HCT116 (cell line): Measurements from ENCODE around the gene ZNF575. TPM values are rescaled to one million over a fixed set of nuclear protein-coding genes. Genes with fewer than 3 reads are reported as not detected.

ENCODE experiments used
- ATAC-seq: fragments of 200-7000 bp; cut with Tn5 transposase; 2 replicates; pipeline ENCODE4 v1.9.1; 2020; ENCODE audit warnings: mild to moderate bottlenecking, moderate library complexity
- Bru-seq: library from RNA; stranded (reverse); fragments of 400-500 nt; gene quantifications from one replicate; lab custom pipeline; 2021; lab: Mats Ljungman, UMichigan
- BruChase-seq, 2 experiments: library from RNA; stranded (reverse); fragments of 400-500 nt; gene quantifications; one replicate each; lab custom pipeline; 2021; lab: Mats Ljungman, UMichigan
- BruUV-seq: library from RNA; stranded (reverse); fragments of 400-500 nt; replicated peaks from 2 replicates; lab custom pipeline; 2021; lab: Mats Ljungman, UMichigan
- CTCF ChIA-PET: fragments of 300-600 bp; sonication (Branson Sonifier 250); formaldehyde crosslinking; loops from one replicate; lab custom pipeline; 2021; ENCODE audit warnings: antibody characterized with exemption; lab: Charles Lee
- POLR2A ChIA-PET: fragments of 300-600, 350-600 bp; sonication (Branson Sonifier 250); formaldehyde crosslinking; loops from one replicate; lab custom pipeline; 2021; ENCODE audit warnings: antibody characterized with exemption; lab: Charles Lee
- RAD21 ChIA-PET, 2 experiments: fragments of 300-600 bp; sonication (Branson Sonifier 250); formaldehyde crosslinking; loops; one replicate each; lab custom pipeline; 2023; ENCODE audit warnings: low total read pairs in 2 of 2; ENCODE audit not compliant: uncharacterized antibody in 2 of 2, unreplicated experiment in 2 of 2, low non-redundant PET in 1 of 2; lab: Charles Lee
- DNase-seq: peaks from one replicate; pipeline ENCODE4 v3.0.0-alpha.2; 2010; ENCODE audit warnings: low read depth, low spot score
- H2AFZ ChIP-seq: fragments of 200-600 bp; shearing (Covaris generic), sonication (generic); 2 replicates; pipeline ENCODE4 v1.6.1; 2017; ENCODE audit warnings: low read depth, mixed run types, mixed read lengths, antibody characterized with exemption, low read length; ENCODE audit not compliant: poor library complexity, severe bottlenecking
- H3K27ac ChIP-seq: 2 replicates; pipeline ENCODE4 v1.5.1; 2012; ENCODE audit warnings: low read depth, low read length
- H3K27me3 ChIP-seq: fragments of 200-600 bp; sonication (generic); 2 replicates; pipeline ENCODE4 v1.6.1; 2016; ENCODE audit warnings: mixed run types, low read length, mixed read lengths; ENCODE audit not compliant: insufficient read depth
- H3K36me3 ChIP-seq, 2 experiments: fragments of 200-500 bp in 1 of 2; fragments of 200-600 bp in 1 of 2; sonication (Bioruptor generic) in 1 of 2; sonication (generic) in 1 of 2; 2 replicates each; pipeline versions ENCODE4 v1.5.1 to v1.6.1; 2014 to 2016; ENCODE audit warnings: low read length in 2 of 2, inconsistent platforms in 1 of 2, mixed read lengths in 1 of 2, mixed run types in 1 of 2; ENCODE audit not compliant: insufficient read depth in 2 of 2, control insufficient read depth in 1 of 2
- H3K4me1 ChIP-seq, 2 experiments: fragments of 200-600 bp in 1 of 2; sonication (generic) in 1 of 2; 2 replicates each; pipeline versions ENCODE4 v1.5.1 to v1.6.1; 2012 to 2017; ENCODE audit warnings: low read length in 2 of 2, inconsistent platforms in 1 of 2, mild to moderate bottlenecking in 1 of 2, mixed read lengths in 1 of 2, mixed run types in 1 of 2, moderate library complexity in 1 of 2; ENCODE audit not compliant: insufficient read depth in 2 of 2, control insufficient read depth in 1 of 2
- H3K4me2 ChIP-seq: fragments of 200-600 bp; sonication (generic); 2 replicates; pipeline ENCODE4 v1.6.1; 2017; ENCODE audit warnings: mixed run types, low read length, mixed read lengths
- H3K4me3 ChIP-seq, 2 experiments: fragments of 200-600 bp in 1 of 2; sonication (generic) in 1 of 2; replicated peaks in 1 of 2; 2 replicates each; pipeline ENCODE4 v1.5.1; 2011 to 2016; ENCODE audit warnings: low read length in 2 of 2, control low read depth in 1 of 2, low read depth in 1 of 2, mild to moderate bottlenecking in 1 of 2, mixed read lengths in 1 of 2, mixed run types in 1 of 2
- H3K79me2 ChIP-seq: fragments of 200-600 bp; sonication (generic); 2 replicates; pipeline ENCODE4 v1.6.1; 2017; ENCODE audit warnings: mild to moderate bottlenecking, mixed run types, low read length, moderate library complexity, mixed read lengths; ENCODE audit not compliant: insufficient read depth
- H3K9ac ChIP-seq: fragments of 200-600 bp; sonication (generic); 2 replicates; pipeline ENCODE4 v1.6.1; 2016; ENCODE audit warnings: low read length, mixed read lengths
- H3K9me2 ChIP-seq: fragments of 200-600 bp; sonication (generic), shearing (Covaris generic); 2 replicates; pipeline ENCODE4 v1.6.1; 2017; ENCODE audit warnings: mixed run types, mild to moderate bottlenecking, moderate library complexity; ENCODE audit not compliant: insufficient read depth
- H3K9me3 ChIP-seq, 2 experiments: fragments of 200-500 bp in 1 of 2; fragments of 200-600 bp in 1 of 2; sonication (Bioruptor generic) in 1 of 2; sonication (generic) in 1 of 2; 2 replicates each; pipeline ENCODE4 v1.6.1; 2014 to 2017; ENCODE audit warnings: low read length in 2 of 2, mixed read lengths in 2 of 2, inconsistent platforms in 1 of 2, low read depth in 1 of 2, mild to moderate bottlenecking in 1 of 2, mixed run types in 1 of 2, moderate library complexity in 1 of 2; ENCODE audit not compliant: control insufficient read depth in 1 of 2, insufficient read depth in 1 of 2
- H4K20me1 ChIP-seq: fragments of 200-600 bp; sonication (generic), shearing (Covaris generic); 2 replicates; pipeline ENCODE4 v1.6.1; 2017; ENCODE audit warnings: mixed run types, mild to moderate bottlenecking, moderate library complexity; ENCODE audit not compliant: insufficient read depth
- CBX3 ChIP-seq: IDR thresholded peaks from 2 replicates; pipeline ENCODE4 v1.6.1; 2012; ENCODE audit warnings: low read depth
- CEBPB ChIP-seq: IDR thresholded peaks from 2 replicates; pipeline ENCODE4 v1.6.1; 2012; ENCODE audit warnings: low read depth
- CTCF ChIP-seq, 3 experiments: fragments of 200-600 bp in 1 of 3; sonication (generic) in 1 of 3; IDR thresholded peaks in 2 of 3; conservative IDR thresholded peaks in 1 of 3; 2 replicates each; pipeline ENCODE4 v1.5.1; 2012 to 2017; ENCODE audit warnings: low read depth in 2 of 3, low read length in 2 of 3, antibody characterized with exemption in 1 of 3, borderline replicate concordance in 1 of 3, control low read depth in 1 of 3, mild to moderate bottlenecking in 1 of 3, mixed read lengths in 1 of 3, mixed run types in 1 of 3, moderate library complexity in 1 of 3; ENCODE audit not compliant: insufficient read depth in 1 of 3
- EGR1 ChIP-seq: IDR thresholded peaks from 2 replicates; pipeline ENCODE4 v1.6.1; 2012; ENCODE audit warnings: low read depth
- ELF1 ChIP-seq: IDR thresholded peaks from 2 replicates; pipeline ENCODE4 v1.6.1; 2012; ENCODE audit warnings: low read depth, borderline replicate concordance
- EZH2 ChIP-seq: fragments of 200-600 bp; sonication (generic); IDR thresholded peaks from 2 replicates; pipeline ENCODE4 v1.6.1; 2017; ENCODE audit warnings: antibody characterized with exemption, mixed run types
- EZH2phosphoT487 ChIP-seq: fragments of 200-600 bp; IDR thresholded peaks from 2 replicates; pipeline ENCODE4 v1.6.1; 2018; ENCODE audit warnings: antibody characterized with exemption, borderline replicate concordance
- FOSL1 ChIP-seq: IDR thresholded peaks from 2 replicates; pipeline ENCODE4 v1.6.1; 2012; ENCODE audit warnings: low read depth
- JUND ChIP-seq: IDR thresholded peaks from 2 replicates; pipeline ENCODE4 v1.6.1; 2012
- MAX ChIP-seq: IDR thresholded peaks from 2 replicates; pipeline ENCODE4 v1.6.1; 2012
- POLR2A ChIP-seq: IDR thresholded peaks from 2 replicates; pipeline ENCODE4 v1.7.0; 2011; ENCODE audit warnings: borderline replicate concordance; ENCODE audit not compliant: insufficient read depth, insufficient read length; ENCODE audit errors: extremely low read depth
- POLR2AphosphoS5 ChIP-seq: IDR thresholded peaks from 2 replicates; pipeline ENCODE4 v1.6.1; 2011; ENCODE audit warnings: mild to moderate bottlenecking, low read depth, low read length, moderate library complexity
- RAD21 ChIP-seq: IDR thresholded peaks from 2 replicates; pipeline ENCODE4 v1.6.1; 2012; ENCODE audit warnings: low read depth, mild to moderate bottlenecking
- SIN3A ChIP-seq: IDR thresholded peaks from 2 replicates; pipeline ENCODE4 v1.6.1; 2012; ENCODE audit warnings: low read depth
- SP1 ChIP-seq: IDR thresholded peaks from 2 replicates; pipeline ENCODE4 v1.6.1; 2012; ENCODE audit warnings: low read depth
- SRF ChIP-seq: IDR thresholded peaks from 2 replicates; pipeline ENCODE4 v1.6.1; 2012; ENCODE audit warnings: low read depth
- TCF7L2 ChIP-seq: IDR thresholded peaks from 2 replicates; pipeline ENCODE4 v1.7.0; 2011; ENCODE audit warnings: borderline replicate concordance, inconsistent platforms; ENCODE audit not compliant: insufficient read depth, insufficient read length; ENCODE audit errors: extremely low read depth
- YY1 ChIP-seq: IDR thresholded peaks from 2 replicates; pipeline ENCODE4 v1.6.1; 2011; ENCODE audit warnings: low read length, low read depth, moderate library complexity, mild to moderate bottlenecking; ENCODE audit not compliant: insufficient replicate concordance; ENCODE audit errors: extremely low read depth
- ZBTB33 ChIP-seq: IDR thresholded peaks from 2 replicates; pipeline ENCODE4 v1.6.1; 2011; ENCODE audit warnings: mild to moderate bottlenecking, low read length, moderate library complexity; ENCODE audit not compliant: insufficient replicate concordance; ENCODE audit errors: extremely low read depth
- ZFX ChIP-seq: fragments of 450-650 bp; IDR thresholded peaks from 2 replicates; pipeline ENCODE4 v1.6.1; 2017
- ZNF274 ChIP-seq: fragments of 200-500 bp; sonication (Bioruptor generic); IDR thresholded peaks from 2 replicates; pipeline ENCODE4 v1.6.1; 2014; ENCODE audit warnings: mild to moderate bottlenecking, low read depth, low read length, inconsistent platforms
- intact Hi-C: fragments of 100-400 bp; cut with micrococcal nuclease; formaldehyde crosslinking; loops from 2 replicates; pipeline ENCODE4 v1.10.0; 2022
- long read RNA-seq: library from polyadenylated mRNA; unstranded; transcript quantifications from one replicate; pipeline ENCODE4 v2.0.0, GENCODE V29; 2021; ENCODE audit not compliant: unreplicated experiment
- polyA plus RNA-seq: library from polyadenylated mRNA; unstranded; fragments of >200 nt; gene quantifications from 2 replicates; pipeline ENCODE4 v1.2.1, GENCODE V29; 2012; ENCODE audit warnings: missing spikeins
- total RNA-seq: library from RNA; stranded (reverse); gene quantifications from one replicate; pipeline ENCODE4 v1.2.1, GENCODE V29; 2021; ENCODE audit not compliant: unreplicated experiment
- TF ChIP-seq, protein P1 (sequence below): IDR thresholded peaks from 2 replicates; pipeline ENCODE4 v1.6.1; 2012

ZNF575 gene, protein sequence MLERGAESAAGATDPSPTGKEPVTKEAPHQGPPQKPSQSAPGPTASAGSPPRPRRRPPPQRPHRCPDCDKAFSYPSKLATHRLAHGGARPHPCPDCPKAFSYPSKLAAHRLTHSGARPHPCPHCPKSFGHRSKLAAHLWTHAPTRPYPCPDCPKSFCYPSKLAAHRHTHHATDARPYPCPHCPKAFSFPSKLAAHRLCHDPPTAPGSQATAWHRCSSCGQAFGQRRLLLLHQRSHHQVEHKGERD
- 1.9 TPM for total RNA-seq
- polyA plus RNA-seq = 1.0 and 2.0 TPM in 2 replicates
- percentile 28 among the genes with signal in this experiment for Bru-seq, nascent RNA
- BruChase-seq, experiment 1, labeled RNA remaining after a 6-hour chase = percentile 20 among the genes with signal in this experiment
- percentile 19 among the genes with signal in this experiment for BruChase-seq, experiment 2, labeled RNA remaining after a 2-hour chase
- long read RNA-seq, partial matches to known transcripts = 0 of 1 reads
- long read RNA-seq, other reads (novel, unspliced or antisense) = 1 of 1 reads

DNA sequence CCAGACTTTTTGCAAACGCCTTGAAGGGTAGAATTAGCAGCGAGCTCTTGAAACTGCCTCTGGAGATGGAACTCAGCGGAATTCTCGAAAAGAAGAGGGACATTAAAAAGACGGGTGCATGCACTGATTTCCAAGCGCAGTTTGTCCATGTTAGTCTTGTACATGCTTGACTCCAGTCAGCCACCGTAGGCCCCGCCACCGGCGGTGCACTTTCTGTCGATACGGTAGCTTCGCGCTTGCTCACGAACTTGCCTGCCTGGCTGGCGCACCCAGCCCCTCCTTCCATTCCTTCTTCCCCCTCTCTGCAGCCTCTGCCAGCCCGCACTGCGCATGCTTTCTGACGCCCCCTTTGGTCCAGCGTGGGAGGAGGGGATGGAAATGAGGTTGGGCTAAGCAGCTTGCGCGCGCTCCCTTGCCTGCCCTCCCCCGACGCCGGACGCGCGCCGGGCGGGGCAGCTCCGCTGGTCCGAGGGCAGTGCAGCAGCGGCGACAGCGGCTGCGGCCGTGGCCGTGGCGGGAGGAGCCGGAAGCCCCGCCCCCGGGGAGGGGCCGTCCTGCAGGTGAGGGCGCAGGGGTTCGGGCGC, at the start of gene ZNF575:
Gene ZNF575, plus strand, starts transcription at position 227 of the 584 bp plus-strand sequence. CDS start 1,235 bp downstream, outside the sequence.
- H2AFZ ChIP-seq = peak within 1 kb of the TSS; percentile 83
- no peaks in the 10 kb centered on the region for H3K27me3 ChIP-seq
- H3K27ac ChIP-seq = peak within 1 kb of the TSS; percentile 95
- peak within 1 kb of the TSS; percentile 100 for H3K4me2 ChIP-seq
- no peaks in the 10 kb centered on the region for H3K9me2 ChIP-seq
- H3K4me3 ChIP-seq = peak within 1 kb of the TSS; percentile 62 to 70
- peak; percentile 87 for DNase-seq
- peaks cover 27 to 52% of the 10 kb centered on the region in 2 experiments for H3K4me1 ChIP-seq
- intact Hi-C loops = loop anchor here (10.0 kb wide), 1 partner anchor 132 kb away; no protein-coding TSS in a partner anchor
- no TSS peak for BruUV-seq
- POLR2A ChIA-PET = interaction anchor here (0.6 to 1.4 kb wide), 7 partner anchors 13 to 224 kb away, joined by 3 to 5 read pairs (median 4); no protein-coding TSS in a partner anchor
- no peaks in the 10 kb centered on the region for H4K20me1 ChIP-seq
- no peaks in the 10 kb centered on the region; a peak in 1 of 4 replicates for H3K36me3 ChIP-seq
- CTCF ChIA-PET = interaction anchor here (0.8 to 3.2 kb wide), 9 partner anchors 12 to 179 kb away, joined by 3 to 18 read pairs (median 4); partner anchors contain the start of genes IRGQ and ZNF576
- peak; percentile 79 for ATAC-seq
- peak within 1 kb of the TSS; percentile 74 for H3K9ac ChIP-seq
- RAD21 ChIA-PET = interaction anchor here in 1 of 2 experiments (1.2 kb wide), 1 partner anchor 13 kb away, joined by 3 read pairs; no protein-coding TSS in a partner anchor
- H3K9me3 ChIP-seq = no peaks in the 10 kb centered on the region
- H3K79me2 ChIP-seq = no peaks in the 10 kb centered on the region
- TF ChIP-seq FOSL1 (no peak), SRF (no peak), SIN3A (no peak), YY1 (no peak), JUND (no peak), RAD21 (no peak), TCF7L2 (peak; percentile 21), ZFX (no peak), ZNF274 (no peak), CBX3 (peak; percentile 65), ELF1 (no peak), ZBTB33 (no peak), CEBPB (no peak), MAX (peak; percentile 85), EZH2 (no peak), EZH2phosphoT487 (no peak), SP1 (peak; percentile 50), EGR1 (peak; percentile 83), POLR2AphosphoS5 (no peak; the same call in none of the 2 replicates), CTCF (IDR thresholded peaks at IDR 0.05 in 2 of 3, conservative IDR thresholded peaks at IDR 0.05 in 1 of 3; ENCODE audit: borderline replicate concordance in 1 of 3, insufficient read depth in 1 of 3, low read depth in 2 of 3, low read length in 2 of 3) (no peak), POLR2A (no peak)
- TF ChIP-seq, protein P1, sequence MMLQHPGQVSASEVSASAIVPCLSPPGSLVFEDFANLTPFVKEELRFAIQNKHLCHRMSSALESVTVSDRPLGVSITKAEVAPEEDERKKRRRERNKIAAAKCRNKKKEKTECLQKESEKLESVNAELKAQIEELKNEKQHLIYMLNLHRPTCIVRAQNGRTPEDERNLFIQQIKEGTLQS = no peak
